Astrocyte (in vitro differentiated cells and primary cell): ENCODE results near the gene EN2. TPM values are rescaled to one million over a fixed set of nuclear protein-coding genes. Genes with fewer than 3 reads are reported as not detected.

Experiments
- DNase-seq: peaks from one replicate; pipeline ENCODE4 v3.0.0-alpha.2; 2010; ENCODE audit warnings: low read depth
- FAIRE-seq: peaks from 2 replicates; lab custom pipeline; 2011; peaks lifted over from hg19 to GRCh38; lab: Jason Lieb, UNC
- H2AFZ ChIP-seq: 2 replicates; pipeline ENCODE4 v1.6.0; 2012; ENCODE audit warnings: low read depth, low read length, inconsistent platforms
- H3K27ac ChIP-seq: 2 replicates; pipeline ENCODE4 v1.5.1; 2011; ENCODE audit warnings: low read depth, low read length, inconsistent platforms
- H3K27me3 ChIP-seq: 2 replicates; pipeline ENCODE4 v1.6.0; 2011; ENCODE audit warnings: low read length, inconsistent platforms; ENCODE audit not compliant: insufficient read depth
- H3K36me3 ChIP-seq: 2 replicates; pipeline ENCODE4 v1.5.1; 2011; ENCODE audit warnings: low read length, inconsistent platforms; ENCODE audit not compliant: insufficient read depth
- H3K4me1 ChIP-seq: 2 replicates; pipeline ENCODE4 v1.5.1; 2011; ENCODE audit warnings: low read length, inconsistent platforms; ENCODE audit not compliant: insufficient read depth
- H3K4me2 ChIP-seq: 2 replicates; pipeline ENCODE4 v1.6.0; 2012; ENCODE audit warnings: low read length, inconsistent platforms
- H3K4me3 ChIP-seq: 2 replicates; pipeline ENCODE4 v1.5.1; 2011; ENCODE audit warnings: low read depth, mild to moderate bottlenecking, low read length, inconsistent platforms; ENCODE audit not compliant: insufficient read depth
- H3K79me2 ChIP-seq: 2 replicates; pipeline ENCODE4 v1.6.0; 2012; ENCODE audit warnings: mild to moderate bottlenecking, low read length, inconsistent platforms; ENCODE audit not compliant: insufficient read depth
- H3K9ac ChIP-seq: 2 replicates; pipeline ENCODE4 v1.6.0; 2012; ENCODE audit warnings: mild to moderate bottlenecking, low read length, inconsistent platforms
- H3K9me3 ChIP-seq: 2 replicates; pipeline ENCODE4 v1.5.1; 2012; ENCODE audit warnings: low read depth, mild to moderate bottlenecking, low read length, inconsistent platforms; ENCODE audit not compliant: insufficient read depth
- H4K20me1 ChIP-seq: 2 replicates; pipeline ENCODE4 v1.6.0; 2012; ENCODE audit warnings: low read length, inconsistent platforms; ENCODE audit not compliant: insufficient read depth
- H3K27ac Mint-ChIP-seq: one replicate; pipeline ENCODE4 v1.8.0; 2021; ENCODE audit warnings: mild to moderate bottlenecking, mixed read lengths; ENCODE audit not compliant: unreplicated experiment
- H3K27me3 Mint-ChIP-seq: one replicate; pipeline ENCODE4 v1.8.0; 2021; ENCODE audit warnings: low read depth, mixed read lengths; ENCODE audit not compliant: unreplicated experiment
- H3K36me3 Mint-ChIP-seq: one replicate; pipeline ENCODE4 v1.8.0; 2021; ENCODE audit warnings: low read depth, mixed read lengths; ENCODE audit not compliant: unreplicated experiment
- H3K4me1 Mint-ChIP-seq: one replicate; pipeline ENCODE4 v1.8.0; 2021; ENCODE audit warnings: low read depth, mixed read lengths; ENCODE audit not compliant: unreplicated experiment
- H3K4me3 Mint-ChIP-seq: one replicate; pipeline ENCODE4 v1.8.0; 2021; ENCODE audit warnings: mild to moderate bottlenecking, moderate library complexity, mixed read lengths; ENCODE audit not compliant: unreplicated experiment
- H3K9me3 Mint-ChIP-seq: one replicate; pipeline ENCODE4 v1.8.0; 2021; ENCODE audit warnings: mild to moderate bottlenecking, mixed read lengths; ENCODE audit not compliant: unreplicated experiment
- EZH2 ChIP-seq: IDR thresholded peaks from 2 replicates; pipeline ENCODE4 v1.6.1; 2012; ENCODE audit warnings: mild to moderate bottlenecking, low read length, inconsistent platforms; ENCODE audit not compliant: insufficient read depth
- total RNA-seq: library from RNA; stranded (reverse); gene quantifications from 2 replicates; pipeline ENCODE4 v1.2.1, GENCODE V29; 2021
- TF ChIP-seq, protein P1 (sequence below): IDR thresholded peaks from 2 replicates; pipeline ENCODE4 v1.5.1; 2011; ENCODE audit warnings: low read depth, mild to moderate bottlenecking, inconsistent platforms, low read length, moderate library complexity; ENCODE audit not compliant: insufficient read depth

Gene EN2
- total RNA-seq, 1 donor from 2014 or later: not detected

DNA sequence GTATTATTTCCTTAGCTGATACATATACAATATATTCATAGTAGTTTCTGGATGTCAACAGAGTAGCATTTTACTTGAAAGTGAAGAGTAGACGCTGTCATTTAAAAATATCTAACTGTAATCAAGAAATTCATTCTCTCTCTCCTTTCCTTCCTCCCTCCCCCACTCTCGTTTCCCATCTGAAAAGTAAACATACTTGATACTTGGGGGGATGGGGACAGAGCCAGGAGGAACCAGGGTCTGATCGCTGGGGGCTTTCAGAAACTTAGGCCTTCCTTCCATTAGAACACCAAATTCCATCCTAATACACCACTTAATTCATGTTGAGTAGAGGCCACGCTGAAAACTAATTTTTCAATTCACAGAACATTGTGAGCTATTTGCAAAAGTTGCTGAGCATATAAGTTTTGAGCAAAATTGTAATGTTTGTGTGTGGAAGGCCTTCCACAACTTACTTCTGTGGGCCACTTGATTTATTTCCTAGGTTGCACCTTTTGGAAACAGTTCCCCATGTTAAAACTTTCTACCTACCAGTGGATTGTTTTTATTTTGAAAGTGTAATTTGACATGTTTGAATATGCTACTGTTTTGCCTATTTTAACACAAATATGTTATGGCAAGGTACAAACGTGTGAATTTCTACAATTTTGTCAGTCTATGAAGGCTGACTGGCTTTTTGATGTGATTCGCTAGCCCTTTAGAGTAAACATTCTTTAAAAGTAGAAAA, 53.2 kb downstream of the EN2 start:
- Histone ChIP-seq H3K4me2 (no peak overlapping the region), H3K27ac (no peak overlapping the region), H3K79me2 (no peaks in the 10 kb centered on the region), H3K9me3 (no peaks in the 10 kb centered on the region), H3K27me3 (peaks cover 64% of the 10 kb centered on the region), H2AFZ (no peak overlapping the region), H4K20me1 (no peaks in the 10 kb centered on the region), H3K36me3 (no peaks in the 10 kb centered on the region), H3K4me3 (no peak overlapping the region), H3K4me1 (no peaks in the 10 kb centered on the region), H3K9ac (no peak overlapping the region)
- TF ChIP-seq, protein P1, sequence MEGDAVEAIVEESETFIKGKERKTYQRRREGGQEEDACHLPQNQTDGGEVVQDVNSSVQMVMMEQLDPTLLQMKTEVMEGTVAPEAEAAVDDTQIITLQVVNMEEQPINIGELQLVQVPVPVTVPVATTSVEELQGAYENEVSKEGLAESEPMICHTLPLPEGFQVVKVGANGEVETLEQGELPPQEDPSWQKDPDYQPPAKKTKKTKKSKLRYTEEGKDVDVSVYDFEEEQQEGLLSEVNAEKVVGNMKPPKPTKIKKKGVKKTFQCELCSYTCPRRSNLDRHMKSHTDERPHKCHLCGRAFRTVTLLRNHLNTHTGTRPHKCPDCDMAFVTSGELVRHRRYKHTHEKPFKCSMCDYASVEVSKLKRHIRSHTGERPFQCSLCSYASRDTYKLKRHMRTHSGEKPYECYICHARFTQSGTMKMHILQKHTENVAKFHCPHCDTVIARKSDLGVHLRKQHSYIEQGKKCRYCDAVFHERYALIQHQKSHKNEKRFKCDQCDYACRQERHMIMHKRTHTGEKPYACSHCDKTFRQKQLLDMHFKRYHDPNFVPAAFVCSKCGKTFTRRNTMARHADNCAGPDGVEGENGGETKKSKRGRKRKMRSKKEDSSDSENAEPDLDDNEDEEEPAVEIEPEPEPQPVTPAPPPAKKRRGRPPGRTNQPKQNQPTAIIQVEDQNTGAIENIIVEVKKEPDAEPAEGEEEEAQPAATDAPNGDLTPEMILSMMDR: no peak
- no peak for TF ChIP-seq EZH2
- H3K9me3 Mint-ChIP-seq: peaks cover 11% of the 10 kb centered on the region
- DNase-seq (no peak), FAIRE-seq (no peak)
- no peaks in the 10 kb centered on the region for H3K36me3 Mint-ChIP-seq
- H3K4me3 Mint-ChIP-seq: no peak overlapping the region
- peaks cover 11% of the 10 kb centered on the region for H3K4me1 Mint-ChIP-seq
- H3K27ac Mint-ChIP-seq: no peak overlapping the region
- peaks cover 88% of the 10 kb centered on the region for H3K27me3 Mint-ChIP-seq

DNA sequence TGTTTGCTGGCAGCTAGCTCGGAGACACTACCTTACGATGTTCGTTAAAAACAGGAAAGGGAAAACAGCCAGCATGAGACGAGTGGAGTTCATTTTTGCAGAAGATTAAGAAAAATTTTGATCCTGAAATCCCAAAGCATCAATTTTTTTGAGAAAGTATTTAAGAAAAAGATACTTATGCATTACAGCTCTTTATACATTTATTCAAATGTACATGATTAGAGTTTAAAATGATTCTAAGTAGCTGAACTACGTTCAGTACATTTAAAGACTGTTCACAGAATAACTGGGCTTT, 53.7 kb downstream of the EN2 start:
- H3K36me3 Mint-ChIP-seq: no peaks in the 10 kb centered on the region
- no peaks in the 10 kb centered on the region for H3K9me3 ChIP-seq
- H3K4me1 ChIP-seq: no peaks in the 10 kb centered on the region
- H3K4me1 Mint-ChIP-seq: peaks cover 11% of the 10 kb centered on the region
- H3K79me2 ChIP-seq: no peaks in the 10 kb centered on the region
- no peaks in the 10 kb centered on the region for H3K36me3 ChIP-seq
- H3K4me2 ChIP-seq: no peak overlapping the region
- H3K9me3 Mint-ChIP-seq: peaks cover 12% of the 10 kb centered on the region
- no peak for TF ChIP-seq EZH2
- TF ChIP-seq, protein P1: no peak
- peaks cover 88% of the 10 kb centered on the region for H3K27me3 Mint-ChIP-seq
- FAIRE-seq: no peak
- no peak overlapping the region for H2AFZ ChIP-seq
- no peaks in the 10 kb centered on the region for H4K20me1 ChIP-seq
- no peak overlapping the region for H3K27ac Mint-ChIP-seq
- no peak for DNase-seq
- H3K27ac ChIP-seq: no peak overlapping the region
- H3K9ac ChIP-seq: no peak overlapping the region
- H3K4me3 Mint-ChIP-seq: no peak overlapping the region
- peaks cover 59% of the 10 kb centered on the region for H3K27me3 ChIP-seq
- no peak overlapping the region for H3K4me3 ChIP-seq

DNA sequence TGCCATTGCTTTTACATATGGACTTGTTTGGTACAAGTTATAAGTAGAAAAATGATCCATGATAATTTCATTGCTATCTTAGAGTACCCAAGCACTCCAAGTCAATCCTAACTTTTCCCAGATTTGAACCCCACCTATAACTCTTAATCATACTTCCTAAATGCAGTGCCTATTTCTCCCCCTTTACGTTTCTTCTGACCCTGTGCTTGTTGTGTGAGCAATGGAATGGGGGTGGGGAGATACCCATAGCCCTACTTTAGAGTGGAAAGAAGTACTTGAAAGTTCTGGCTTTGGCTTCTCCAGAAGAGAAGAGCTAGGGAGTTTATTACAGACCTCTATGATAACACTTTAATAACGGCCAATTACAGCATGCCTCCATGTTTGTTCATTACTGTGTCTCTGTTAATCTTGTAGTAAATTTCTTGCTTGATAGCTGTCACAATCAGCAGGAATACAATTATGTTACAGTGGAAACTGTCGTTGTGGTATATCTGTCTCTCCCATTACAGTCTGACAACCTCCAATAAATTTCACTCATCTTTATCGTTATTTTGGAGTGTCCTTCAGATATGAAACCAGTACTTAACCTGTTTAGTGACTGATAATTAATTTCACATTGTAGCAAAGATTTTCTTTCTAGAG, 54.4 kb downstream of the EN2 start:
- no peaks in the 10 kb centered on the region for H3K79me2 ChIP-seq
- H3K36me3 Mint-ChIP-seq: no peaks in the 10 kb centered on the region
- no peak overlapping the region for H2AFZ ChIP-seq
- H3K4me2 ChIP-seq: no peak overlapping the region
- no peak overlapping the region for H3K9ac ChIP-seq
- H4K20me1 ChIP-seq: no peaks in the 10 kb centered on the region
- TF ChIP-seq, protein P1: no peak
- no peak for TF ChIP-seq EZH2
- H3K9me3 Mint-ChIP-seq: peaks cover 12% of the 10 kb centered on the region
- no peak overlapping the region for H3K27ac Mint-ChIP-seq
- FAIRE-seq (no peak), DNase-seq (no peak)
- no peaks in the 10 kb centered on the region for H3K36me3 ChIP-seq
- H3K9me3 ChIP-seq: no peaks in the 10 kb centered on the region
- H3K27ac ChIP-seq: no peak overlapping the region
- H3K4me1 ChIP-seq: no peaks in the 10 kb centered on the region
- H3K4me3 Mint-ChIP-seq: no peak overlapping the region
- H3K27me3 ChIP-seq: peaks cover 52% of the 10 kb centered on the region
- H3K4me3 ChIP-seq: no peak overlapping the region
- peaks cover 87% of the 10 kb centered on the region for H3K27me3 Mint-ChIP-seq
- H3K4me1 Mint-ChIP-seq: peaks cover 7% of the 10 kb centered on the region
